ENCODE measurements around the gene TNFRSF11A.

Gene TNFRSF11A

GRCh38 chr18:62325806-62326645 is 916 bp downstream of the TNFRSF11A start:
- no peak for DNase-seq

GRCh38 chr18:62326646-62327348 is 1.7 kb downstream of the TNFRSF11A start:
- DNase-seq: no peak

- DNase-seq: no peak
Measured at GRCh38 chr18:62327977-62328376, 2.9 kb downstream of the TNFRSF11A start.

GRCh38 chr18:62328586-62329525 is 3.7 kb downstream of the TNFRSF11A start:
- DNase-seq: no peak

GRCh38 chr18:62329691-62330454 is 4.8 kb downstream of the TNFRSF11A start:
- DNase-seq: no peak

GRCh38 chr18:62330650-62331049 is 5.5 kb downstream of the TNFRSF11A start:
- DNase-seq: no peak

- peak in 1 of 2 experiments; percentile 19 for DNase-seq
Measured at GRCh38 chr18:62331581-62332356, 6.7 kb downstream of the TNFRSF11A start.

- peak; percentile 70 to 72 for DNase-seq
Measured at GRCh38 chr18:62332431-62332830, 7.3 kb downstream of the TNFRSF11A start.

GRCh38 chr18:62332964-62333695 is 8.0 kb downstream of the TNFRSF11A start:
- DNase-seq: no peak

GRCh38 chr18:62334120-62334519 is 9.0 kb downstream of the TNFRSF11A start:
- no peak for DNase-seq

GRCh38 chr18:62335494-62335893 is 10.4 kb downstream of the TNFRSF11A start:
- no peak for DNase-seq

GRCh38 chr18:62336618-62337017 is 11.5 kb downstream of the TNFRSF11A start:
- DNase-seq: no peak

- no peak for DNase-seq
Measured at GRCh38 chr18:62337336-62337735, 12.2 kb downstream of the TNFRSF11A start.

GRCh38 chr18:62338446-62339105 is 13.5 kb downstream of the TNFRSF11A start:
- DNase-seq: no peak

- peak in 1 of 2 experiments; percentile 14 for DNase-seq
Measured at GRCh38 chr18:62339106-62339988, 14.2 kb downstream of the TNFRSF11A start.

- DNase-seq: no peak
Measured at GRCh38 chr18:62340996-62341395, 15.9 kb downstream of the TNFRSF11A start.

- no peak for DNase-seq
Measured at GRCh38 chr18:62341473-62341872, 16.4 kb downstream of the TNFRSF11A start.

- DNase-seq: no peak
Measured at GRCh38 chr18:62342884-62343283, 17.8 kb downstream of the TNFRSF11A start.

GRCh38 chr18:62343316-62343715 is 18.2 kb downstream of the TNFRSF11A start:
- DNase-seq: no peak
